Lower lobe of right lung (tissue), 2 donors: Measurements from ENCODE around the gene SLC38A8. TPM values are rescaled to one million over a fixed set of nuclear protein-coding genes. Genes with fewer than 3 reads are reported as not detected.

Source experiments
- ATAC-seq, 2 donors: fragments of 200-7000 bp; cut with Tn5 transposase; one replicate each; pipeline ENCODE4 v1.9.1; 2020 to 2022; ENCODE audit warnings: mild to moderate bottlenecking in 2 of 2, moderate library complexity in 2 of 2
- DNase-seq: peaks from one replicate; pipeline ENCODE4 v3.0.0-alpha.2; 2020
- H3K27ac ChIP-seq: fragments of 200-600 bp; one replicate; pipeline ENCODE4 v1.8.0; 2022
- H3K27me3 ChIP-seq: fragments of 200-600 bp; one replicate; pipeline ENCODE4 v1.8.0; 2022; ENCODE audit warnings: low read depth
- H3K36me3 ChIP-seq: fragments of 200-600 bp; one replicate; pipeline ENCODE4 v1.8.0; 2022; ENCODE audit warnings: mild to moderate bottlenecking
- H3K4me1 ChIP-seq: fragments of 200-600 bp; one replicate; pipeline ENCODE4 v1.8.0; 2022
- H3K4me3 ChIP-seq: fragments of 200-600 bp; one replicate; pipeline ENCODE4 v1.8.0; 2022; ENCODE audit warnings: mild to moderate bottlenecking
- H3K9me3 ChIP-seq: fragments of 200-600 bp; one replicate; pipeline ENCODE4 v1.8.0; 2022
- CTCF ChIP-seq: fragments of 200-600 bp; IDR thresholded peaks from one replicate; pipeline ENCODE4 v1.8.0; 2022; ENCODE audit warnings: antibody characterized with exemption, mild to moderate bottlenecking
- intact Hi-C: fragments of 100-400 bp; cut with DNase I; formaldehyde crosslinking; loops from one replicate; pipeline ENCODE4 v1.11.0; 2022
- total RNA-seq: library from RNA; stranded (reverse); fragmentation: NEBNext Ultra II Directional; extraction: Animal tissue kit (Norgen Biotek cat#: 25700); gene quantifications from one replicate; pipeline ENCODE4 v1.2.1, GENCODE V29; 2021
- donor health status: DM: no; HTN: yes; CAD: no; lungs with severe emphysema.

The SLC38A8 gene
- total RNA-seq, 1 donor from 2014 or later, result not detected

GRCh38 chr16:84021488-84021887 lies 21.1 kb downstream of the SLC38A8 start:
- Histone ChIP-seq H3K9me3 (peaks cover 9% of the 10 kb centered on the region), H3K4me3 (no peak overlapping the region), H3K27me3 (peaks cover 13% of the 10 kb centered on the region), H3K27ac (no peak overlapping the region), H3K4me1 (no peaks in the 10 kb centered on the region), H3K36me3 (no peaks in the 10 kb centered on the region)
- DNase-seq (no peak), ATAC-seq (no peak)
- no peak for TF ChIP-seq CTCF
- intact Hi-C loops, result no loop called here

GRCh38 chr16:84020353-84020752 lies 22.2 kb downstream of the SLC38A8 start:
- intact Hi-C loops, result no loop called here
- Histone ChIP-seq H3K36me3 (no peaks in the 10 kb centered on the region), H3K27me3 (peaks cover 6% of the 10 kb centered on the region), H3K9me3 (peaks cover 9% of the 10 kb centered on the region), H3K27ac (no peak overlapping the region), H3K4me1 (no peaks in the 10 kb centered on the region), H3K4me3 (no peak overlapping the region)
- no peak for ATAC-seq
- no peak for TF ChIP-seq CTCF
- no peak for DNase-seq

GRCh38 chr16:84018710-84019109 lies 23.9 kb downstream of the SLC38A8 start:
- Histone ChIP-seq H3K36me3 (no peaks in the 10 kb centered on the region), H3K4me1 (no peaks in the 10 kb centered on the region), H3K4me3 (no peak overlapping the region), H3K27me3 (peaks cover 6% of the 10 kb centered on the region), H3K27ac (no peak overlapping the region), H3K9me3 (peaks cover 9% of the 10 kb centered on the region)
- ATAC-seq (no peak), DNase-seq (no peak)
- TF ChIP-seq CTCF, result no peak
- intact Hi-C loops, result no loop called here

- intact Hi-C loops, result no loop called here
- no peak for ATAC-seq
- no peak for TF ChIP-seq CTCF
Measured at GRCh38 chr16:84016477-84016876, 26.1 kb downstream of the SLC38A8 start.

GRCh38 chr16:84015399-84015798 lies 27.2 kb downstream of the SLC38A8 start:
- Histone ChIP-seq H3K36me3 (no peaks in the 10 kb centered on the region), H3K4me1 (no peaks in the 10 kb centered on the region), H3K4me3 (no peak overlapping the region), H3K27me3 (no peaks in the 10 kb centered on the region), H3K27ac (no peak overlapping the region), H3K9me3 (no peaks in the 10 kb centered on the region)
- intact Hi-C loops, result no loop called here
- no peak for ATAC-seq
- no peak for TF ChIP-seq CTCF
- no peak for DNase-seq

More at GRCh38 chr16:84016477-84016876, 26.1 kb downstream of the SLC38A8 start:
- no peaks in the 10 kb centered on the region for H3K36me3 ChIP-seq
- no peak for DNase-seq
- no peaks in the 10 kb centered on the region for H3K27me3 ChIP-seq
- no peaks in the 10 kb centered on the region for H3K4me1 ChIP-seq
- no peak overlapping the region for H3K4me3 ChIP-seq
- no peak overlapping the region for H3K27ac ChIP-seq
- H3K9me3 ChIP-seq, result peaks cover 5% of the 10 kb centered on the region
